Natural killer cell treated with Interleukin-12 subunit alpha and Interleukin-12 subunit beta and Interleukin-15 and Interleukin-18, amount 100 ng/mL, for 72 hours (primary cell): ENCODE measurements around the gene GRAMD1B. TPM values are rescaled to one million over a fixed set of nuclear protein-coding genes. Genes with fewer than 3 reads are reported as not detected.
"Not testable (repeated sequence)": the region's sequence is repeated elsewhere in the genome, so short reads cannot be mapped to it uniquely, and the experiment has no call there.

ENCODE experiments used
- ATAC-seq, 2 donors: fragments of 150-1000 bp; cut with Tn5 transposase in 1 of 2; sonication (Bioruptor Pico), chemical (Tn5 transposase) in 1 of 2; 2 replicates each; pipeline ENCODE4 v1.10.0; 2021
- DNase-seq: peaks from one replicate; pipeline ENCODE4 v3.0.0; 2022; ENCODE audit warnings: low spot score
- H3K27ac Mint-ChIP-seq, 2 donors: 1 replicate in 1 of 2; 2 replicates in 1 of 2; pipeline ENCODE4 v1.8.0; 2022; ENCODE audit warnings: mixed read lengths in 2 of 2, mild to moderate bottlenecking in 1 of 2, moderate library complexity in 1 of 2
- H3K27me3 Mint-ChIP-seq, 2 donors: 1 replicate in 1 of 2; 2 replicates in 1 of 2; pipeline ENCODE4 v1.8.0; 2022; ENCODE audit warnings: mixed read lengths in 2 of 2
- H3K36me3 Mint-ChIP-seq: one replicate; pipeline ENCODE4 v1.8.0; 2022; ENCODE audit warnings: mixed read lengths
- H3K4me1 Mint-ChIP-seq, 2 donors: 1 replicate in 1 of 2; 2 replicates in 1 of 2; pipeline ENCODE4 v1.8.0; 2022; ENCODE audit warnings: low read depth in 2 of 2, mixed read lengths in 2 of 2, mild to moderate bottlenecking in 1 of 2
- H3K4me3 Mint-ChIP-seq: one replicate; pipeline ENCODE4 v1.8.0; 2022; ENCODE audit warnings: mixed read lengths
- H3K9me3 Mint-ChIP-seq: 2 replicates; pipeline ENCODE4 v1.8.0; 2022; ENCODE audit warnings: mixed read lengths
- total RNA-seq, 2 donors: library from RNA; stranded (reverse); gene quantifications; one replicate each; pipeline ENCODE4 v1.2.3, GENCODE V29; 2022

Gene GRAMD1B
- total RNA-seq, 2 donors from 2014 or later: 20.3 to 104 TPM

DNA sequence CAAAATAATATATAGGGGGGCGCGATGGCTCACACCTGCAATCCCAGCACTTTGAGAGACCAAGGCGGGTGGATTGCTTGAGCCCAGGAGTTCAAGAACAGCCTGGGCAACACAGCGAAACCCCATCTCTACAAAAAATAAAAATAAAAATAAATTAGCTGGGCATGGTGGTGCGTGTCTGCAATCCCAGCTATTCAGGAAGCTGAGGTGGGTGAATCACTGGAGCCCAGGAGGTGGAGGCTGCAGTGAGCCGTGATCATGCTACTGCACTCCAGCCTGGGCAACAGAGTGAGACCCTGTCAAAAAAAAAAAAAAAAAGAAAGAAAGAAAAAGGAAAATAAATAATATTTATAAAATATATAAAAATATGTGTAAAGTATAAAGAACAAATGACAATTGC lies 90.4 kb downstream of the GRAMD1B start:
- H3K4me1 Mint-ChIP-seq: peaks cover 27 to 30% of the 10 kb centered on the region in 2 donors
- not testable (repeated sequence) for H3K27ac Mint-ChIP-seq, H3K36me3 Mint-ChIP-seq, ATAC-seq, H3K27me3 Mint-ChIP-seq, H3K4me3 Mint-ChIP-seq, H3K9me3 Mint-ChIP-seq, DNase-seq

DNA sequence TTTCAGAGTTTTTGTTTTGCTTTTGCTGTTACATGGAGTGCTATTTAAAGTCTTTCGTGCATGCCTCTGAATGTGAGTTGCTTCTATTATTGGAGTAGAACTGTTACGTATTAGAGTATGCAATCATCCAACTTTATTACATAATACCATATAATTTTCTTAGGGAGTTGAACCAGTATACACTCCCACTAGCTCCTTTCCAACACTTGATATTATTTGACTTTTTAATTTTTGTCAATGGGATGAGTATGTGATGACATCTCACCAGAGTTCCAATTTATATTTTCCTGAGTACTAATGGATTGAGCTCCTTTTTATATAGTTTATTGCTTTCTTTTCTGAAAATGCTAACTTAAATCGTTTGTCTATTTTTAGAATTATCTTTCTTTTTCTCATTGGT lies 90.9 kb downstream of the GRAMD1B start:
- DNase-seq (no peak), ATAC-seq (no peak)
- no peak overlapping the region for H3K27ac Mint-ChIP-seq
- peaks cover 0 to 9% of the 10 kb centered on the region in 2 donors for H3K27me3 Mint-ChIP-seq
- no peaks in the 10 kb centered on the region for H3K9me3 Mint-ChIP-seq
- no peaks in the 10 kb centered on the region for H3K36me3 Mint-ChIP-seq
- H3K4me1 Mint-ChIP-seq: peaks cover 27 to 30% of the 10 kb centered on the region in 2 donors
- H3K4me3 Mint-ChIP-seq: no peak overlapping the region

DNA sequence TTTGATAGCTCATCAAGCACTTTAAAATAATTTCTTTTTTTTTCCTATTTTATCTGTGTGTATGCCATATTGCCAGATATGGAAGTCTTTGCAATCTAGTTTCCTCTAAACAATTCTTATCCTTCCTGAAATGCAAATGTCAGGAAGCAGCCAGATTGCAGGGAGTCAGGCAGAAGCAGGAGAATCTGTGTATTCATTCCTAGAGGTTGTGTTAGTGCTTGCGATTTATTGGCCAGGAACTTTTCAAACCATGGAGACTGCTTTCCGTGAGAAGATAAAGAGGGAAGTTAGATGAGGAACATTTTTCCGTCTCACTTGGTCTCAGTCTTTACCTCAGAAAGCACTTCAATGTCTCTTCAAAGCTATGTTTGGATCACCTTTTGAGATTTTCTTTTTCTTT lies 91.9 kb downstream of the GRAMD1B start:
- Mint-ChIP-seq H3K27me3 (peaks cover 0 to 9% of the 10 kb centered on the region in 2 donors), H3K9me3 (no peaks in the 10 kb centered on the region), H3K4me1 (peaks cover 26 to 27% of the 10 kb centered on the region in 2 donors), H3K27ac (no peak overlapping the region), H3K4me3 (no peak overlapping the region), H3K36me3 (no peaks in the 10 kb centered on the region)
- DNase-seq: no peak
- ATAC-seq: no peak

DNA sequence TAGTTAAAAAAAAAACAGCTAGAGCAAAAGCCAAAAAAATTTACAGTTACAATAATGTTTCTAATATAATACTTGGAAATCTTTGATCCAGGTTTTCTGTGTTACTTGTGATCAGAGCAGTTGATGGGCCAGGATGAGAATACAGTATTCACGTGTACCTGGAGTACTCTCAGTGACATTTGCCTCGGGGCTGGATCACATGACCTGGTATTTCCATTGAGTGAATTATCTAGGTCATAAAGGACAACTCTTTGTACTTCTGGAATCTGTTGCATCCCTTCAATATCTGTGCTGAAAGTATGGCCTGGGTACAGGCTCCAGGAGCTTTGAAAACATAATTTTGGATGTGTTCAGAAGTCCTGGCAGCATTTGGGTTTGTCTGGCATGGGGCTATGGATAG lies 93.5 kb downstream of the GRAMD1B start:
- DNase-seq: no peak
- ATAC-seq: no peak
- no peaks in the 10 kb centered on the region for H3K36me3 Mint-ChIP-seq
- H3K27me3 Mint-ChIP-seq: peaks cover 0 to 8% of the 10 kb centered on the region in 2 donors
- no peak overlapping the region for H3K4me3 Mint-ChIP-seq
- peaks cover 11 to 12% of the 10 kb centered on the region in 2 donors for H3K4me1 Mint-ChIP-seq
- H3K9me3 Mint-ChIP-seq: no peaks in the 10 kb centered on the region
- no peak overlapping the region for H3K27ac Mint-ChIP-seq

GRCh38 chr11:123525097-123525496 lies 95.0 kb downstream of the GRAMD1B start:
- ATAC-seq: peak in 1 of 2 donors; percentile 44
- Mint-ChIP-seq H3K27ac (no peak overlapping the region), H3K36me3 (no peaks in the 10 kb centered on the region), H3K9me3 (no peaks in the 10 kb centered on the region), H3K27me3 (peaks cover 0 to 4% of the 10 kb centered on the region in 2 donors), H3K4me1 (no peaks in the 10 kb centered on the region), H3K4me3 (no peak overlapping the region)
- DNase-seq: no peak

- Mint-ChIP-seq H3K4me1 (no peaks in the 10 kb centered on the region), H3K27me3 (peaks cover 0 to 4% of the 10 kb centered on the region in 2 donors), H3K9me3 (no peaks in the 10 kb centered on the region), H3K27ac (no peak overlapping the region), H3K36me3 (no peaks in the 10 kb centered on the region), H3K4me3 (no peak overlapping the region)
- DNase-seq: no peak
- no peak for ATAC-seq
Measured at GRCh38 chr11:123525511-123525918, 95.4 kb downstream of the GRAMD1B start.

DNA sequence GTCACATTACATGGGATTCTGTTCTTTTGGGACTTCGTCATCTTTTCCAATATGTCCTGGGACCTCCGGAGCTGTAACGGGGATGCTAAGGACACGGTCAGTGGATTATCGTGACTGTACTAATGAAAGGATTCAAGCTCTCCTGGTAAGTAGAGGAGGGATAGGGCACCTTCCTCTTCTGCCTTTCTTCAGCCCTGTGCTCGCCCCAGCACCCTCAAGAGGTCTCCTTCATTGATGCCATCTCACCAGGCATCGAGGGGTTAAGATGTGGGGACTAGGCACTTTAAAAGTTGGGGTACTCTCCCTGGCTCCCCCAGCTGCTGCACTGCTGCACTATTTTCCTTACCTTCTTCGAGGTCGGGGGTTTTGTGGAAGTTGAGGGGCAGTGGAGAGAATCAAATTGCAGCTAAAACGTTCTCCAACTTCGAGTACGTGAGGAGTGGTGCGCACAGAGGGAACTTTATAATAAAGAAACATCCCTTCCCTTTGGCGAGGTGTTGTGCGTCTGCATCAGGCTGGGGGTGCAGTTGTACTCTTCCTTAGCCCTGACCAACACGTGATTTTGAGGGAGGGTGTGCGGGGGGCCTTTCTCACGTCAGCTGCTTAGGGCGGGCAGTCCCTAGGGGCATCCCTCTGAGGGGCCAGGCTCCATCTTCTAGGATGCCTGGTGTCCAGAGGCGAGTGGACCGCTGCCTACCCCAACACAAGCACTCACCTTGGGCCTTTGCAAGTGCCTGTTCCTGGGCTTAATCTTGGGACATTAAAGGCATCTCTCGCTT lies 96.1 kb downstream of the GRAMD1B start:
- H3K27me3 Mint-ChIP-seq: peaks cover 0 to 2% of the 10 kb centered on the region in 2 donors
- H3K36me3 Mint-ChIP-seq: no peaks in the 10 kb centered on the region
- no peak for DNase-seq
- H3K27ac Mint-ChIP-seq: no peak overlapping the region
- ATAC-seq: peak in 1 of 2 donors; percentile 22
- no peak overlapping the region for H3K4me3 Mint-ChIP-seq
- H3K9me3 Mint-ChIP-seq: no peaks in the 10 kb centered on the region
- H3K4me1 Mint-ChIP-seq: no peaks in the 10 kb centered on the region

DNA sequence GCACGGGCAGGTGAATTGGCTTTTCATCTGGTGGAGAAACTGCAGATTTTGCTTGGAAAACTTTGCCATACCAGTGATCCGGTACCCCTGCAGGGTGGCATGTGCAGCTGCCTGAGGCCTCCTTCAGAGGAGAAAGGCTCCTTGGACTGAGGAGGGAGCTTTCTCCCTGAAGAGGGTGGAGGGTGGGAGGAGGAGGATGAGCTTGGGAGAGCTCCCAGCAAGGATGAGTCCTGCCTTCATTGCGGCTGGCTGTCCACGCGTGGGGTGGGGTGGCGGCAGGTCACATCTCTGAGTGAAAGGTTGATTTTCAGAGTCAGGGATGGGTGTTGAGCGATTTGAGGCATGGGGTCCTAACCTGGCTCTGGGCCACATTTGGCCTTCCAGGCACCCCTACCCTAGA lies 96.8 kb downstream of the GRAMD1B start:
- ATAC-seq (no peak), DNase-seq (no peak)
- Mint-ChIP-seq H3K4me1 (no peaks in the 10 kb centered on the region), H3K36me3 (no peaks in the 10 kb centered on the region), H3K4me3 (no peak overlapping the region), H3K9me3 (no peaks in the 10 kb centered on the region), H3K27ac (no peak overlapping the region), H3K27me3 (peaks cover 0 to 2% of the 10 kb centered on the region in 2 donors)

GRCh38 chr11:123527526-123527925 lies 97.5 kb downstream of the GRAMD1B start:
- Mint-ChIP-seq H3K4me1 (no peaks in the 10 kb centered on the region), H3K9me3 (no peaks in the 10 kb centered on the region), H3K27ac (no peak overlapping the region), H3K27me3 (peaks cover 0 to 2% of the 10 kb centered on the region in 2 donors), H3K36me3 (no peaks in the 10 kb centered on the region), H3K4me3 (no peak overlapping the region)
- ATAC-seq (peak in 1 of 2 donors; percentile 18), DNase-seq (no peak)

GRCh38 chr11:123527947-123528346 lies 97.9 kb downstream of the GRAMD1B start:
- H3K27ac Mint-ChIP-seq: no peak overlapping the region
- DNase-seq (no peak), ATAC-seq (no peak)
- H3K4me1 Mint-ChIP-seq: no peaks in the 10 kb centered on the region
- H3K4me3 Mint-ChIP-seq: no peak overlapping the region
- no peaks in the 10 kb centered on the region for H3K36me3 Mint-ChIP-seq
- H3K9me3 Mint-ChIP-seq: no peaks in the 10 kb centered on the region
- H3K27me3 Mint-ChIP-seq: no peaks in the 10 kb centered on the region

- Mint-ChIP-seq H3K9me3 (no peaks in the 10 kb centered on the region), H3K4me3 (no peak overlapping the region), H3K27me3 (no peaks in the 10 kb centered on the region), H3K27ac (no peak overlapping the region), H3K36me3 (no peaks in the 10 kb centered on the region), H3K4me1 (peaks cover 0 to 2% of the 10 kb centered on the region in 2 donors)
- DNase-seq (no peak), ATAC-seq (no peak)
Measured at GRCh38 chr11:123531325-123531724, 101.3 kb downstream of the GRAMD1B start.

DNA sequence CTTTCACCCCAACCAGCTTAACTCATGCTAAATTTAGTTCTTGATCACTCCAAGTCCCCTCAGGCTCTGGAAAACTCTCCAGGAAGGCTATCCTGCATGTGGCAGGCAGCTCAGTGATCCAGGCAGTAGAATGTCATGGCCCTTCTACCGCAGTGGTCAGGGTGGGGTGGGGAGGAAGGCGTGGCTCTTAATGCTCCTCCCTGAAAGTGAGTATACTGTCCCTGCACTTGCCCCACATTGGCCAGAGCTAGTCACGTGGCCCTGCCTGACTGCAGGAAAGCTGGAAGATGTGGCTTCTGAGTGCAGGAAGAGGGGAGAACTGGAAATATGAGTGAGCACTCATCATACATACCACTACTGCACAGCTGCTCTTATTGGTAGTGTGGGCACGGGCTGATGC lies 102.1 kb downstream of the GRAMD1B start:
- ATAC-seq (no peak), DNase-seq (no peak)
- Mint-ChIP-seq H3K4me3 (no peak overlapping the region), H3K27me3 (no peaks in the 10 kb centered on the region), H3K27ac (no peak overlapping the region), H3K36me3 (no peaks in the 10 kb centered on the region), H3K9me3 (no peaks in the 10 kb centered on the region), H3K4me1 (peaks cover 0 to 8% of the 10 kb centered on the region in 2 donors)

GRCh38 chr11:123535401-123535800 lies 105.3 kb downstream of the GRAMD1B start:
- ATAC-seq (peak in 1 of 2 donors; percentile 58), DNase-seq (no peak)
- Mint-ChIP-seq H3K27me3 (no peaks in the 10 kb centered on the region), H3K9me3 (no peaks in the 10 kb centered on the region), H3K4me1 (peaks cover 5 to 11% of the 10 kb centered on the region in 2 donors), H3K4me3 (no peak overlapping the region), H3K36me3 (no peaks in the 10 kb centered on the region), H3K27ac (no peak overlapping the region)

- DNase-seq: no peak
- peaks cover 5 to 11% of the 10 kb centered on the region in 2 donors for H3K4me1 Mint-ChIP-seq
- no peak overlapping the region for H3K27ac Mint-ChIP-seq
- no peak overlapping the region for H3K4me3 Mint-ChIP-seq
- H3K9me3 Mint-ChIP-seq: no peaks in the 10 kb centered on the region
- peaks cover 0 to under 1% of the 10 kb centered on the region in 2 donors for H3K27me3 Mint-ChIP-seq
- ATAC-seq: no peak
- no peaks in the 10 kb centered on the region for H3K36me3 Mint-ChIP-seq
Measured at GRCh38 chr11:123536690-123537437, 106.8 kb downstream of the GRAMD1B start.
